Measurements from ENCODE around the gene GFRAL.

GRCh38 chr6:55282115-55282514 lies 45.2 kb upstream of the GFRAL start:
- TF ChIP-seq EZH2 (IDR thresholded peaks at IDR 0.05) (no peak), POLR2AphosphoS5 (IDR thresholded peaks at IDR 0.05; ENCODE audit: borderline replicate concordance, low read depth, low read length) (no peak)

Measured in SK-N-MC (cell line).